HPDE6-E6E7 (cell line): Measurements from ENCODE around the gene ENGASE.

Experiments
- DNase-seq: peaks from one replicate; pipeline ENCODE4 v3.0.0; 2011; ENCODE audit warnings: missing footprints; ENCODE audit errors: extremely low spot score

Gene ENGASE

GRCh38 chr17:79091226-79091670 is 16.6 kb downstream of the ENGASE start:
- DNase-seq: no peak

GRCh38 chr17:79092567-79092966 is 17.9 kb downstream of the ENGASE start:
- no peak for DNase-seq

GRCh38 chr17:79093270-79093669 is 18.6 kb downstream of the ENGASE start:
- DNase-seq: no peak

GRCh38 chr17:79094261-79094660 is 19.6 kb downstream of the ENGASE start:
- no peak for DNase-seq

- DNase-seq: no peak
Observed at GRCh38 chr17:79095345-79096055, 20.9 kb downstream of the ENGASE start.

- no peak for DNase-seq
Observed at GRCh38 chr17:79096477-79096876, 21.9 kb downstream of the ENGASE start.

- DNase-seq: no peak
Observed at GRCh38 chr17:79097226-79098055, 22.8 kb downstream of the ENGASE start.

GRCh38 chr17:79098282-79098867 is 23.8 kb downstream of the ENGASE start:
- no peak for DNase-seq

- no peak for DNase-seq
Observed at GRCh38 chr17:79100405-79100804, 25.8 kb downstream of the ENGASE start.

GRCh38 chr17:79101111-79101673 is 26.6 kb downstream of the ENGASE start:
- DNase-seq: no peak

- DNase-seq: no peak
Observed at GRCh38 chr17:79102214-79102613, 27.6 kb downstream of the ENGASE start.

- no peak for DNase-seq
Observed at GRCh38 chr17:79104898-79105600, 30.4 kb downstream of the ENGASE start.

- no peak for DNase-seq
Observed at GRCh38 chr17:79105937-79106336, 31.3 kb downstream of the ENGASE start.

- no peak for DNase-seq
Observed at GRCh38 chr17:79106958-79107357, 32.3 kb downstream of the ENGASE start.

- no peak for DNase-seq
Observed at GRCh38 chr17:79107499-79108231, 33.0 kb downstream of the ENGASE start.

GRCh38 chr17:79108232-79108850 is 33.7 kb downstream of the ENGASE start:
- DNase-seq: no peak

GRCh38 chr17:79108870-79109269 is 34.2 kb downstream of the ENGASE start:
- no peak for DNase-seq

GRCh38 chr17:79109584-79109983 is 35.0 kb downstream of the ENGASE start:
- no peak for DNase-seq

- DNase-seq: no peak
Observed at GRCh38 chr17:79111097-79111496, 36.5 kb downstream of the ENGASE start.

- no peak for DNase-seq
Observed at GRCh38 chr17:79112471-79112870, 37.8 kb downstream of the ENGASE start.
